Small intestine (tissue), 7 donors: ENCODE results near the gene RBM4. TPM values are rescaled to one million over a fixed set of nuclear protein-coding genes. Genes with fewer than 3 reads are reported as not detected.

Experiments used
- DNase-seq, 2 donors: peaks; one replicate each; pipeline versions ENCODE4 v3.0.0 to v3.0.0-alpha.2; 2013
- FAIRE-seq: peaks from 2 replicates; lab custom pipeline; 2012; peaks lifted over from hg19 to GRCh38; lab: Jason Lieb, UNC
- H3K27ac ChIP-seq, 3 donors: one replicate each; pipeline ENCODE4 v1.5.1; 2013; ENCODE audit warnings: low read length in 2 of 3, mild to moderate bottlenecking in 2 of 3, control low read depth in 1 of 3, inconsistent platforms in 1 of 3, low read depth in 1 of 3, moderate library complexity in 1 of 3
- H3K27me3 ChIP-seq, 3 donors: one replicate each; pipeline ENCODE4 v1.6.1; 2013; ENCODE audit warnings: low read length in 3 of 3, inconsistent platforms in 1 of 3; ENCODE audit not compliant: control insufficient read depth in 3 of 3, insufficient read depth in 3 of 3
- H3K36me3 ChIP-seq, 3 donors: one replicate each; pipeline ENCODE4 v1.6.1; 2013; ENCODE audit warnings: low read length in 3 of 3, inconsistent platforms in 1 of 3, low read depth in 1 of 3, mild to moderate bottlenecking in 1 of 3, moderate library complexity in 1 of 3; ENCODE audit not compliant: control insufficient read depth in 3 of 3, insufficient read depth in 2 of 3
- H3K4me1 ChIP-seq, 3 donors: one replicate each; pipeline ENCODE4 v1.6.1; 2013; ENCODE audit warnings: low read length in 2 of 3, inconsistent platforms in 1 of 3, low read depth in 1 of 3, mild to moderate bottlenecking in 1 of 3, moderate library complexity in 1 of 3; ENCODE audit not compliant: control insufficient read depth in 3 of 3, insufficient read depth in 2 of 3
- H3K4me3 ChIP-seq, 3 donors: one replicate each; pipeline ENCODE4 v1.5.1; 2013; ENCODE audit warnings: low read length in 3 of 3, control low read depth in 1 of 3, inconsistent platforms in 1 of 3, low read depth in 1 of 3, mild to moderate bottlenecking in 1 of 3, moderate library complexity in 1 of 3
- H3K9me3 ChIP-seq, 2 donors: one replicate each; pipeline ENCODE4 v1.6.1; 2013; ENCODE audit warnings: low read depth in 1 of 2, low read length in 1 of 2; ENCODE audit not compliant: control insufficient read depth in 2 of 2, insufficient read depth in 1 of 2
- WGBS, 3 donors: extraction: QIAGEN DNeasy Blood & Tissue Kit; methylation state at CpG; one replicate each; pipeline ENCODE4 v1.1.7; 2013; 5-methylcytosine and 5-hydroxymethylcytosine counted together
- polyA plus RNA-seq, 4 donors: library from polyadenylated mRNA; stranded (reverse) in 3 of 4; unstranded in 1 of 4; fragments of 200-250 nt in 3 of 4; fragments of 120-200 nt in 1 of 4; gene quantifications; one replicate each; pipeline versions ENCODE4 v1.2.1 to v1.2.3, GENCODE V29; 2013
- donor health status: healthy with polysubstance abuse.
- donor health status: control.
- donor health status: control.
- donor health status: Bipolar disorder and iron deficiency.
- donor health status: healthy.

RBM4 gene
- polyA plus RNA-seq, 4 donors, result 86.1 to 141 (median 94.4) TPM

- H3K36me3 ChIP-seq, result peaks cover 0 to 19% (median 0%) of the 10 kb centered on the region in 3 donors
- DNase-seq, result no peak
- H3K9me3 ChIP-seq, result peaks cover 0 to 3% of the 10 kb centered on the region in 2 donors
- no peaks in the 10 kb centered on the region for H3K27me3 ChIP-seq
- no peak for FAIRE-seq
- no peak overlapping the region for H3K4me3 ChIP-seq
- H3K4me1 ChIP-seq, result no peaks in the 10 kb centered on the region
- H3K27ac ChIP-seq, result no peak overlapping the region
- 74 to 84% (median 84%) methylated on average over 27 of the region's 27 CpGs for WGBS, 3 donors
Observed at GRCh38 chr11:66685276-66686099, 47.0 kb downstream of the RBM4 start.

DNA sequence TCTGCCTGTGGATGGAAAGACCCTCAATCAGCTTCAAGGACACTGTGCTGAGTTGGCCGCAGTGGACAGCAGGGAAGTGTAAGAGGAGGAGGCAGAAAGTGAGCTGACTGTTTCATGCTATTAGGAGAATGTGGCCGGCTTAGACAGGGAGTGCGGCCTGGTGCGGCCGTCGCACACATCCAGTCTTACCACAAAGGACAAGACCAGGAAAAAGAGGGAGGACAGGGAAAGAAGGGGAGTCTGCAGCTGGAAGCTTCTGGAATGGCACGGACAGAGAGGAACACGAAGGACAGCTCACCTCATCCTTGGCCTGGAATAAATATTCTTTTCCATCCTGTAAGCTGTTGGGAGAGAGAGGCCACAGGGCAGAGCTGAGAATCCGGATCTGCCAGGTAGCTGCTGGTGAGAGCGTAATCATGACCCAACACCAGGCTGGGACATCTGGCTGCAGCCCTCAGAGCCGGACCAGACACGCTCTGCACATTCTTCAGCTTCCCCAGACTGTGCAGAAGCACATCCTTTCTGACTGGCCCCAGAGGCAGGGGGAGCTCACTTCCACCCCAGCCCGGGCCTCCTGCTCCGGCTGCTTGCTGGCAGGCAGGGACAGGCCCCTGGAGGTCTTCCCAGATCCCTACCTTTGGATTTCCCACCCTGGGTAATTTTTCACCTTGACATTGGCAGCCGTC, 47.7 kb downstream of the RBM4 start:
- no peak overlapping the region for H3K27ac ChIP-seq
- DNase-seq (no peak), FAIRE-seq (no peak)
- H3K9me3 ChIP-seq, result peaks cover 0 to under 1% of the 10 kb centered on the region in 2 donors
- no peaks in the 10 kb centered on the region for H3K27me3 ChIP-seq
- H3K4me3 ChIP-seq, result no peak overlapping the region
- peaks cover 0 to 21% (median 0%) of the 10 kb centered on the region in 3 donors for H3K36me3 ChIP-seq
- no peaks in the 10 kb centered on the region for H3K4me1 ChIP-seq
- 90 to 91% (median 91%) methylated on average over 15 of the region's 15 CpGs for WGBS, 3 donors

GRCh38 chr11:66686801-66687750, 48.6 kb downstream of the RBM4 start:
- Histone ChIP-seq H3K27ac (no peak overlapping the region), H3K27me3 (no peaks in the 10 kb centered on the region), H3K4me1 (no peaks in the 10 kb centered on the region), H3K9me3 (no peaks in the 10 kb centered on the region), H3K4me3 (no peak overlapping the region), H3K36me3 (peaks cover 0 to 27% (median 0%) of the 10 kb centered on the region in 3 donors)
- WGBS, 3 donors, result 88 to 94% (median 93%) methylated on average over 33 of the region's 33 CpGs
- FAIRE-seq, result no peak
- DNase-seq, result no peak

DNA sequence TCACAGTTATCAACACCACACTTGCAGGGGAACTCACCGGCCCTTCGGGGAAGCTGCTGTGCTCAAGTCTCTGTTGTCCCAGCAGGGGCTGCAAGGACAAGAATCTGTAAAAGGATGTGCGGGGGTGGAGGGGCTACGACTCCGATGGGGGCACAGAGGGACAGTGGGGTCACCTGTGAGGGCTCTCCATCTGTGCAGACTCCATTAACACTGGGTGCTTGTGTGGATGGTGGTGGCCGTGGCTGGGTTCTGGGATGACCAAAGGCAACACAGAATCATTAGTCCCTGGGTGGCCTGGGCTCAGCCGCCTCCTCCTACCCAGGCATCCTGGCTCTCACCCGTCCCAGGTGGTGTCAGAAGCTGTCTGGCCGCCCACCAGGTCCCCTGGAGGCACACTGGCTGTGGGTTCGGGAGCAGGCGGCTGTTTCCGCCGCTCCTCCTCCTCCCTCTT, 49.4 kb downstream of the RBM4 start:
- DNase-seq (no peak), FAIRE-seq (no peak)
- Histone ChIP-seq H3K9me3 (no peaks in the 10 kb centered on the region), H3K27me3 (no peaks in the 10 kb centered on the region), H3K4me3 (no peak overlapping the region), H3K27ac (no peak overlapping the region), H3K4me1 (no peaks in the 10 kb centered on the region), H3K36me3 (peaks cover 0 to 29% (median 0%) of the 10 kb centered on the region in 3 donors)
- WGBS, 3 donors, result 85 to 91% (median 86%) methylated on average over 11 to 13 of the region's 13 CpGs

DNA sequence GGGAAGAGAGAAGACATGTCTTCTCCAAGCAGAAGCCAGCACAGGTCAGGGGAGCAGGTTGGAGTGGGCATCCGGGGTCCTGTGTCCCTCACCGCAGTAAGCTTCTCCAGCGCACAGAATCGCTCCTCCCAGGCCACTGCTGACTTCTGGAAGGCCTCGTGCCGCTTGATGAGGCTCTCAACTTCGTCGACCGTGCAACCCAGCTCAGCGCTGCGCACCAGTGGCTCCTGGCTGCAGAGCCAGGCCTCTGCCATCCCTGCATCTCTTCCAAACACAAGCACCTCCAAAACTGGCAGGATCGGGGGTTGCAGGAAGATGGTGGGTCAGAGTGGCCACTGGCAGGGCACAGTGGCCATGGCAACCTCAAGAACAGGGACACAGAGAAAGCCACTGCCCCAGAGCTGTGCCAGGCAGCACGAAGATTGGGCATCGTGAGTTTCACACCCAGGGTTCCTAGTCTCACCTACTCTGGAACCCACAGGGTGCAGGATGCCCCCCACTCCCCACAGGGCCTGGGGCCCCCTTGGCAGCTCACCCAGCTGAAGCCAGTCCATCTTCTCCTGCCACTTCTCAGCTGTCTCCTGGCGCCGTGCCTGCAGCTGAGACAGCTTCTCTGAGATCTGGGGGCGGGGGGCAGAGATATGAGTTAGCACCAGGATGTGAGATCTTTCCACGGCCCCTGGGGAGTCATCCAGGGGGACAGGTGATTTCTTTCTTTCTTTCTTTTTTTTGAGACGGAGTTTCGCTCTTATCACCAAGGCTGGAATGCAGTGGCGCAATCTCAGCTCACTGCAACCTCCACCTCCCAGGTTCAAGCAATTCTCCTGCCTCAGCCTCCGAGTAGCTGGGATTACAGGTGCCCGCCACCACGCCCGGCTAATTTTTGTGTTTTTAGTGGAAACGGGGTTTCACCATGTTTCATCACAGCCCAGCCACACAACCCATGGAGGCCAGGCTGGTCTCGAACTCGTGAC, 50.3 kb downstream of the RBM4 start:
- Histone ChIP-seq H3K4me1 (no peaks in the 10 kb centered on the region), H3K27me3 (no peaks in the 10 kb centered on the region), H3K9me3 (no peaks in the 10 kb centered on the region), H3K4me3 (no peak overlapping the region), H3K27ac (no peak overlapping the region), H3K36me3 (peaks cover 0 to 37% (median 0%) of the 10 kb centered on the region in 3 donors)
- no peak for DNase-seq
- no peak for FAIRE-seq
- WGBS, 3 donors, result 71 to 80% (median 75%) methylated on average over 27 to 28 of the region's 28 CpGs

DNA sequence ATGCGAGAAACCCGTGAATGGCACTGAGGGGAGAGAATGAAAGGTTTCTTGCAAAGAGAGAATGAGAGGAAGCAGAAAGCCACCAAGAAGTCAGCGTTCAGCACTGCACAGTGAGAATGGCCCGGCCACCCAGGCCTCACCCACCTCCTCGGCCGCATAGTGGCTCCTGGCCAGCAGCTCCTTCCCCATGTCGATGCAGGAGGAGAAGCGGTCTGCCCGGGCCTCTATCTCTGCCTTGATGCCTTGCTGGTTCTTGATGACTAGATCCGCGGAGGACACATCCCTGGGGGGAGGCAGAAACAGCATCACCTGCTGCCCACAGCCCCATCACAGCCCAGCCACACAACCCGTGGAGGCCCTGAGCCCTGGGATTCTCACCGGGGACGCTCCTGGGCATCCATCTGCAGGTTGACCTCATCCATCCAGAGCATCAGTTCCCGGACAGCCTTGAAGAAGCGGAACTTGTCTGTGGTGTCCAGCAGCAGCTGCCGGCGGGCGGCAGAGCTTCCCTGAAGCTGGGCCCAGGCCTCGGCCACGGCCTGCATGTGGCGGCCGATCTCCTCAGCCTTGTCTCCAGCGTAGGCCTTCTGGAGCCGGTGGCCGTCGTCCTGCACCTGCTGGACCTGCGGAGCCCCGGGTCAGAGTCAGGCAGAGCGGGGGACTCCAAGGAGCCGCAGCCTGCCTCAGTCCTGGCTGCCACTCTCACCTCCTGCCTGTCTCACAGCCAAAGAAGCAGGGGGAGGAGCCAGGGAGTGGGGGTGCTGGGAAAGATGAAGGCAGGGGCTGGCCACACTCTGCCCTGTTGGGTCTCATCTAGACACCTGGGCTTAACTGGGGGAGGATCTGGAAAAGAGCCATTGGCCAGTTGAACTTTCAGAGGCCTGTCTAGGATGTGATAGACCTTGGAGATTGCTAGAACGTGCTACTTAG, 51.4 kb downstream of the RBM4 start:
- no peaks in the 10 kb centered on the region for H3K27me3 ChIP-seq
- no peak for FAIRE-seq
- H3K9me3 ChIP-seq, result no peaks in the 10 kb centered on the region

More for the DNA sequence above, 51.4 kb downstream of the RBM4 start:
- H3K36me3 ChIP-seq, result peaks cover 0 to 33% (median 0%) of the 10 kb centered on the region in 3 donors
- H3K4me1 ChIP-seq, result peaks cover 0 to 2% (median 0%) of the 10 kb centered on the region in 3 donors
- H3K4me3 ChIP-seq, result no peak overlapping the region
- no peak overlapping the region for H3K27ac ChIP-seq
- WGBS, 3 donors, result 92 to 94% (median 94%) methylated on average over 28 to 32 of the region's 32 CpGs
- DNase-seq, result no peak
